Measurements from ENCODE around the gene BDNF.

The BDNF gene

DNA sequence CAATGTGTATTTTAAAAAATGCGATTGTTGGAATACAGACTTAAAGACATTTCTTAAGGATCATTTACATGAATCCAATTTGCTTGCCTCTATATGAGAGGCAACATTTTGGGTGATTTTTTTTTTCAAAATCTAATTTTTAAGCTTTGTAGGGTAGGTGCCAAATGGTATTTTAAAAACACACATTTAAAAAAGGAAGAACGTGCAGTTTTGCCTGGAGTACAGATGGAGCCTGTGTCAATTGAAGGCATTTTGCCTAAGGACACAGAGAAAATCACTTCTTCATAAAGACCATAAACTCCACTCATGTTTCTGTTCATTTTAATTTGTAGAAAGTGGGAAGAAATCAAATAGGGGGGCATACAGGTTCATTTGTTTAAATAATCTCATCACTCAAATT is 91.3 kb downstream of the BDNF start:
- in situ Hi-C loops (cut with MboI; ENCODE audit: low sequenced_read_pairs): no loop called here

DNA sequence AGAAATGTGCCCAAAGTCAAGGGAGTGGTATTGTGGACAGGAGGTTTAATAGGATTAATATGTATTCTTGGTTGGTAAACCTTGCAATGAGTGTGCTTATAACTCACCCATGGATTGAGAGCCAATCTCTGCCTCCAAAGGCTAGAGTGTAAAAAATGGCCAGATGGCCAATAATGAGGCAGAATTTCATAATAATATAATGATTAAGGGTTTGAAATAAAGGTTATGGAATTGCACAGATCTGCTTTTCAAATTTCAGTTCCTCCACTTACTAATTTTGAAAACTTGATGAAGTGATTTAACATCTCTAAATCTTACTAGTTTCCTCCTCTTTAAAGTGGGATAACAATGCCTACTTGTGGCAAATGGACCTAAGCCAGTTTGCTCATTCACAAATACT is 94.8 kb downstream of the BDNF start:
- in situ Hi-C loops (cut with MboI; ENCODE audit: low sequenced_read_pairs): no loop called here

Measured in HL-60/S4 treated with phorbol 12-myristate 13-acetate at 8.2 ng/mL for 4 days and 3 days (cell line).